Measurements from ENCODE around the gene MOB3B. TPM values are rescaled to one million over a fixed set of nuclear protein-coding genes. Genes with fewer than 3 reads are reported as not detected.

The MOB3B gene
- total RNA-seq, 1 experiment from 2014 or later, result not detected

DNA sequence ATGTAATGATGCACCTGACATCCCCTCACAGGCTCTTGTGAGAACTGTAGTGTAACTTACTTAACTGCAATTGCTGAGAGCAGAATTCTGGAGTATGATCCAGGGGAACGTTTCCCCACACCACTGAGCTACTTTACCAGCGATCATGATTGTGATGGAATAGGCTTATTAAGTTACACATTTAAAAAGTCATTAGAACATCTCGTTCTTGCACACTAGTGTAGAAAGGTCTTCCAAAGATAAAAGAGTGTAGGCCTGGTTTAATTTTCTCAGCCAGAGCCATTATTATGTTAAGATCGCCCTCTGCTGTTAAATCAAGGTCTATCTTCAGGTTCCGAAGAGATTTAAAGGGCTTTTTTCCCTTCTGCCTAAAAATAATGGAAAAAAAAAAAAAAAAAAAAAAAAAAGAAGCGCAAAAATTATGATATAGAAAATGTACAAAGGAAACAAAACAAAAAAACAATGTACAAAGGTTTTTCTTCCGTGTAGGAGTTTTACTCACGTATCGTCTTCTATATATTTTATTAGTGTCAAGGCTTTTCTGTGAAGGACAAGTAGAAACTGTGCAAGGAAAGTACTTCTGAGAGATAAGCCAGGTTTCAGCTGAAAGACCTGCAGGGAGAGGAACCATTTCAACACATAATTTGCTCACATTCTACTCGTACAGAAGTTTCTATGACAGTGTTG, 18.6 kb upstream of the MOB3B start:
- in situ Hi-C loops (cut with HindIII; ENCODE audit: low sequenced_read_pairs), result loop anchor here (25.0 kb wide), 1 partner anchor 211 kb away; no protein-coding TSS in a partner anchor
- DNase-seq (ENCODE audit: low spot score), result peak; percentile 74

DNA sequence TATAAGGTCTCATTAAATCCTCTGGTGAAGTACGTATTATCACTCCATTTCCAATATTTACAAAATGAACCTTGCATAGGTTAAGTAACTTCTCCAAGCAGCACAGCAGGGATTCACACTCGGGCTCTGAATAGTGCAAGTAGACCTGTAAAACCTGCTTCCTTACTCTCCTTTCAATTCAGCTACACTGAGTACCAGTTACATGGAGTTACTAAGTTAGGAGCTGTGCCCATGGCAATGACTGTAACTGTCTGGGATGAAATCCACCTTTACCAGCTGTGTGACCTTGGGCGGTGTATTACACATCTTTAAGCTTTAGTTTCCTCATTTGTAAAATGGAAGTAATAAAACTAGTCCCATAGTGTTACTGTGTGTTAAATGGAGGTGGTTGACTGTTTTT, 15.9 kb upstream of the MOB3B start:
- no peak for DNase-seq (ENCODE audit: low spot score)
- in situ Hi-C loops (cut with HindIII; ENCODE audit: low sequenced_read_pairs), result loop anchor here (25.0 kb wide), 1 partner anchor 208 kb away; no protein-coding TSS in a partner anchor

DNA sequence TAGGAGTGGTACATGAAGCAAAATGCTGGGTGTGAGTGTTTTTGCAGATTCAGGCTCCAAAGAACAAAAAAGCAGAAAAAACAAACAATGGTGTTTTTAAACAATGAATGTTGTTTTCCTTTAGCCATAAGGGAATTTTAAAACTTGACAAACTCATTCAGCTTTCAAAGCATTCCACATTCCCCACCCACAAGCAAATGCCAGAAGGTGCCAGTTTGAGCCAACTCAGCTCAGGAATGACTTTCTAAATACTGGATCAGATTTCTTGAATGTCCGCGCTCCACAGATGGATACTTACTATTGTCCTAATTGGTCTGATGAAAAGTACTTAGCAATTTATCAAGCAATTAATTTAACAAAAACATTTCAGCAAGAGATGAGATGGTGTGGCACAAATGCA, 12.9 kb upstream of the MOB3B start:
- in situ Hi-C loops (cut with HindIII; ENCODE audit: low sequenced_read_pairs), result loop anchor here (25.0 kb wide), 1 partner anchor 205 kb away; no protein-coding TSS in a partner anchor
- peak; percentile 40 for DNase-seq (ENCODE audit: low spot score)

DNA sequence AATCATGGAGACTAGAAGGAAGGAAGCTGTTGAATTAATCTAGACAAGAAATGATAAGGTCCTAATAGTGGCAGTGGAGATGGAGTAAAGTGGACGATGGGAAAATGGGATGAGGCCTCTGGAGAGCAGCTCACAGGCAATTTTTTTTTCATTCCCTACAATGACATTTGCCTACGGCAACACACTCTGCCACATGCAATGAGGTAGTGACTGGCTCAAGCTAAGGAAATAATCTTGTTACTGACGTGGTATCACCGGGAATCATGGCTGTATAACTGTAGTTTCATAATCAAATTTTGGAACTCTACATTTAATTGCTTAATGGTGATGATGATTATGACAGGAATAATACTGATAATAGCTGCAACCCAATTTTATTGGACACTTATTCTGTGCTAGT, 12.1 kb upstream of the MOB3B start:
- no peak for DNase-seq (ENCODE audit: low spot score)
- in situ Hi-C loops (cut with HindIII; ENCODE audit: low sequenced_read_pairs), result loop anchor here (25.0 kb wide), 1 partner anchor 204 kb away; no protein-coding TSS in a partner anchor

DNA sequence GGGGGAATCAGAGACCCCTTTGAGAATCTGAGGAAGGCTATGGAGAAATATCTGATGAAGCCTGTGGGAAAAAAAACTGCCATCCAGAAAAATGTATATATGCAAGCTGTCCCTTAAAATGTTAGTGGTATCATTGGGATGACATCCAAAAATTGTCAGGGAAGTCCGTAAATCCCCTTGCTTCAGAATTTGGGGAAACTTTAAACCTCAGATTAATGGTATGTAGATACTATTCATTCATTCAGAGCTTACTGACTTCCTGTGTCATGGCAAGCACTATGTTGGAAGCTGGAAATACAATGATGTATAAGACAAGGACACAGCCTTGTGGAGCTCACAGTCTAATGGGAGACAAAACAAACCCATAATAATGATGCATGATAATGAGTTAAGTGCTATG, 10.9 kb upstream of the MOB3B start:
- DNase-seq (ENCODE audit: low spot score), result no peak
- in situ Hi-C loops (cut with HindIII; ENCODE audit: low sequenced_read_pairs), result loop anchor here (25.0 kb wide), 1 partner anchor 203 kb away; no protein-coding TSS in a partner anchor

DNA sequence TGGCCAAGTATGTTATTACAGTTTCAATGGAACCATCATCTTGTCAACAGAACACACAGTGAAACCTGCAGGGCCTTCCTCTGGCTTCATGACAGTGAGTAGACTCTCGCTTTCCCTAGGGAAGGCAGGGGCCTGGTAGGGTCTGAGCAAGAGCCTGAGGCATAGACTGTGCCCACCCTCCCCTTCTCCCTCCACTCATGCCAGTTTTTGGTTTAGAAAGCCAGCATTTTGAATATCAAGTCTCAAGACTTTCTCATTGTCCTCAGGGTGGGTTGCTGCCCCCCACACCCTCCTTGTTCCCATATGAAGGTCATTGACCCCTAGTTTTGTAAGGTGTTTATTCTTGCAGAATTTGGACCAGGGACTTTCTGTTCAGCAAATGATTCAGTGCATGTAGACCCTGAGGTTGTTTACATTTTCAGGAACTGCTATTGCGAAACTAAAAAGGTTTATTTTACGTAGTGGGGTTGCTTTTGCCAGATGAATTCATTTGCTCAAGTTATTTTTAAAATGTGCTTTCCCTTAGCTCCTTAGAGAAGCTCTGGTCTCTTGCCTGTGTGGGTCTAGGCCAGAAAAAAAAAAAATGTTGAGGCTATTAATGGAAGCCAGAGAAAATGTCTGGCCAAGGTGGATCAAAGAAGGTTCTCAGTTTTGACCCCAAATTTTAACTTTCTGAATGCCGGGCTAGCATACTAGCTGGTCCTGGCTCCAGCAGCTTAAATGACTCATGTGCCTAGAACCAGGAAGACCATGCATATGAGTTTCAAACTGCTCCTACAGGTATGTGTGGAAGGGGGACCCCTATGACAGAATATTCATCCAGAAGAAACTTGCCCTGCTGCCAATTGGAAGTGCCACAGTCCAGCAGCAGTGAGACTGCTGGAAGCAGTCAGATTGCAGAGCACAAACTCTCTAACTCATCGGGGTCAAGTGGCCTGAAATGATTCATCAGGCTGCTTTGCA, 10.1 kb upstream of the MOB3B start:
- in situ Hi-C loops (cut with HindIII; ENCODE audit: low sequenced_read_pairs), result loop anchor here (25.0 kb wide), 1 partner anchor 202 kb away; no protein-coding TSS in a partner anchor

DNA sequence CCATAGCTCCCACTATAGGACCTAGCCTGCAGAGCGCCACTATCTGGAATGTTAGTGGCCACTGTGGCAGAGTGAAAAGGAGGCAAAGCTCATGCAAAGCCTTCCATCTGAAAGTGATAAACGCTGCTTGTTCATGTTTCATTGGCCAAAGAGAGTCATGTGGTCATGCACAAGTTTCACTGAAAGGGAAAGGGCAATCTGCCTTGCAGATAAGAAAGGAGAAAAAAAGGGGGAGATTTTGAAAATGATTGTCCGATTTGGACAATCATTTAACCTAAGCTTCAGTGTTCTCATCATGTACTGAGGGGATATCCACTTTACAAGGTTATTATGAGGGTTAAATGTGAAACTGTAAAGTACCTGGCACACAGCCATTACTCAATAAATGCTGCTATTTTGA, 9.0 kb upstream of the MOB3B start:
- no peak for DNase-seq (ENCODE audit: low spot score)
- in situ Hi-C loops (cut with HindIII; ENCODE audit: low sequenced_read_pairs), result loop anchor here (25.0 kb wide), 1 partner anchor 201 kb away; no protein-coding TSS in a partner anchor

More for the DNA sequence above, 10.1 kb upstream of the MOB3B start:
- no peak for DNase-seq (ENCODE audit: low spot score)

DNA sequence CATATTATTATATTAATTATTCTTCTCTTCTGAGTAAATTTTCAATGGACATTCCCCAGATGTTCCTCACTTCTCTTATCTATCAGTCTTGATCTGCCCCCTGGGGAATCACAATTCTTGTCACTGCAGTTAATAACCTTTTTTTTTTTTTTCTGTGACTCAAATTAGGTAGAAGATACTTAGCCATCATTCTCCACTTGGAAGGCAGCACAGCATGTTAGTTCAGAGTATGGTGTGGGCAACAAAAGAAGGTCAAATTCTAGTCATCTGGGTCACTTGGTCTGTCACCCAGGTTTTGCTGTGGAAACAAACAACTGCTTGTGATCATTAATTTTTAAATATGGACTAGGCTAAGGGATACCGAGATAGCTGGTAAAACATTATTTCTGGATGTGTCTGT, 8.1 kb upstream of the MOB3B start:
- no peak for DNase-seq (ENCODE audit: low spot score)
- in situ Hi-C loops (cut with HindIII; ENCODE audit: low sequenced_read_pairs), result loop anchor here (25.0 kb wide), 1 partner anchor 200 kb away; no protein-coding TSS in a partner anchor

DNA sequence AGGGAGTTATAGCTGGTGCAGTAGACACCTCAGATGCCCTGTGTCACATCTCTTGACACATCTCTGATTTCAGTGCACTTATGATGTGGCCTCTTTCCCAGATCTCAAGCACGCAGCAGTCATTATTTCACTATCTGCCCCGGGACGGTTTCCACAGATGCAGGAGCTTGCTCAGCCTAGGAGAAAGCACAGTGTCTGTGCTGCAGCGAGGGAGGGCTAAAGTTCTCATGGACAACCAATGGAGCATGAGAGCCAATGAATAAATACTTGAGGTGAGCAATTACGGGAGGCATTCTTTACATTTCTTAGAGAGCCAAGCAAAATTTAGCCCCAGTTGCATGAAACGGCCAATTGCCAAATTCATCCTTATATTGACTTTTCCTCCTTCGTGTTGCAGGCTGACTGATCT, 7.4 kb upstream of the MOB3B start:
- DNase-seq (ENCODE audit: low spot score), result no peak
- in situ Hi-C loops (cut with HindIII; ENCODE audit: low sequenced_read_pairs), result loop anchor here (25.0 kb wide), 1 partner anchor 200 kb away; no protein-coding TSS in a partner anchor

DNA sequence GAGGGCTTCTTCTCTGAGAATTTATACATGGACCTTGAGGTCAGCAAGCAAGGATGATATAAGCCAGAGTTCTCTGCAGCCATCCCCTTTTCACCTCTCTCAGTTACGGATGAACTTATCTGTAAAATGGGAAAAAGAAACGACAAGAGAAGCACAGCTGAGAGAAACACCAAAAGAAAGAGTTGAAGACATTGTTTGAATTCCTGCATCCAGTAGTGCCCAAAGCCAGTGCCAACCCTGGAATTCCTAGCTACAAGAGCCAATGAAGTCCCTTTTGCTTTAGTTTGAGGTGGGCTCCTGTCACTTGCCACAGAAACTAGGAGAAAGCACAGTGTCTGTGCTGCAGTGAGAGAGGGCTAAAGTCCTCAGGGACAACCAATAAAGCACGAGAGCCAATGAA, 6.6 kb upstream of the MOB3B start:
- no peak for DNase-seq (ENCODE audit: low spot score)
- in situ Hi-C loops (cut with HindIII; ENCODE audit: low sequenced_read_pairs), result loop anchor here (25.0 kb wide), 1 partner anchor 199 kb away; no protein-coding TSS in a partner anchor

DNA sequence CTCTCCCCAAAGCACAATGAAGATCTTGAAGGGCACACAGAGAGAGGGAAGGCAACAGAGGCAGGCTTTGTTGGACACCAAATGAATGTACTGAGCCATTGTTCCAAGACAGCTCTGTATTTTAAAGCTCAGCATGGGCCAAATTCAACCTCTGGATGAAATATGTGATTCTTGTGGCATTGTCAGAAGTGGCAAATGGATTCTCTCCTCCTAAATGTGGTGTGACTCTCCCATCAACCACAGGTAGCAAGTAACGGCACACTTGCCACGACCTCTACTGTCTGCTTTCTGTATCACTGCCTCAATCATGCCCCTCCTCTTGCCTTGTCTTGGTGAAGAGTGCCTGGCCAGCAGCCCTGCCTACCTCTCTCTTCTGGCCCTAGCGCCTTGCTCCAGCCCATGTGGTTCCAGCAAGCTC, 6.1 kb upstream of the MOB3B start:
- in situ Hi-C loops (cut with HindIII; ENCODE audit: low sequenced_read_pairs), result loop anchor here (25.0 kb wide), 1 partner anchor 198 kb away; no protein-coding TSS in a partner anchor
- no peak for DNase-seq (ENCODE audit: low spot score)

DNA sequence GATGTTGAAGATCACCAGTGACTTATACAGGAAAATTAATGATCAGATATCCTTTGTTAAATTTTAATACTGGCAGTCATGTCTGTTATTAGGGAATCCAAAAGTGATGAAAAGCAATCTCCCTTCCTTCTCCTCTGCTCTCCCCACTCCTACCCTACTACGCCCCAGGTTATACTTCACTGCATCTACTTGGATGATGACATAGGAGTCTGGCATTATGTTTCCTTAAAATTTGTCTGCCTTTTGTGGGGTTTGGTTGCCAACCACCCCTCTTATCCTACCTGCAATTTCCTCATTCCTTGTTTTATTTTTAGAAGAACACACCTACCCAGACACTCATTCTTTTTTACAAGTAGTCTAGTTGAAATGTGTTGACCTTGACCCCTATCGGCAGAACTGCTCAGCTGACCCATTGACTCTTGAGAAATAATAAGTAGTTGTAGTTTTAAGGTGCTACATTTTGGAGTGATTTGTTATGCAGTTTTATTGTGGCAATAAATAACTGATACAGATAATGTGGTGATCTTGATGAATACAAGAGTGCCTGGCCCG, 5.1 kb upstream of the MOB3B start:
- DNase-seq (ENCODE audit: low spot score), result no peak
- in situ Hi-C loops (cut with HindIII; ENCODE audit: low sequenced_read_pairs), result loop anchor here (25.0 kb wide), 1 partner anchor 197 kb away; no protein-coding TSS in a partner anchor

DNA sequence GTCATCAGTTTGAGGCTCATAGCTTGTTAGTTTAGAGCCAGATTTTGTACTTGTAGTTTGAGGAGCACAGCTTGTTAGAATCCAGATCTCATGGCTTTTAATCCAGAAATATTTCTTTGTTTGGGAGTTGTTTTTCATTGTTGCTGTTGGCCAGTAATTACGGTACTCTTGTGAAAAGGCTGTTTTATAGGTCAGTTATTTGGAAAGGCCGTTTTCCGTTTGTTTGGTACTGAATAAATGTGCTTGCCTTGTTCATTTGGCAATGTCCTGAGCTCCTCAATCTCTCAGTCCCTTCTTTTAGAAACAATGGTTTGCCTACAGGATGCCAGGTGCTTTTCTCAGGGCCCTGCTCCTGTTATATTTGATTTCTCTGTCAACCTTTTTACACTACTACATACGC, 4.5 kb upstream of the MOB3B start:
- in situ Hi-C loops (cut with HindIII; ENCODE audit: low sequenced_read_pairs), result loop anchor here (25.0 kb wide), 1 partner anchor 197 kb away; no protein-coding TSS in a partner anchor
- no peak for DNase-seq (ENCODE audit: low spot score)

DNA sequence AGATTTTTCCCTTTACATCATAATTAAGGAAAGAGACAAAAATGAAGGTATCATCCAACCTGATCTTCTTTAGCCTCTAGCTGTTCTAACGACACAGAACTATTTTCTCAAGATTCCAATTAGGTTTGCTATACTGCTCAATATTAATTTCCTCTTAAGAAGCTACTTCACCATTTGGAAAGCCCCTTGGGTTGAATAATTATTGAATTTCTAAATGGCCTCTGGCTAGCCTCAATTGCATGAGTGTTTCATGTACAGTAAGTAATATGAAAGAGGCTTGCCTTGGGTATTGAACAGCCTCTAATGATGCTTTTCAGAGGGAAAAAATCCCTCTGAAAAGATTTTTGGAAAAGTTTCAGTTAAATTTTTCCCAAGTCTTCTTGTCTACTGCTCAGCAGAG, 3.7 kb upstream of the MOB3B start:
- in situ Hi-C loops (cut with HindIII; ENCODE audit: low sequenced_read_pairs), result loop anchor here (25.0 kb wide), 1 partner anchor 196 kb away; no protein-coding TSS in a partner anchor
- no peak for DNase-seq (ENCODE audit: low spot score)

DNA sequence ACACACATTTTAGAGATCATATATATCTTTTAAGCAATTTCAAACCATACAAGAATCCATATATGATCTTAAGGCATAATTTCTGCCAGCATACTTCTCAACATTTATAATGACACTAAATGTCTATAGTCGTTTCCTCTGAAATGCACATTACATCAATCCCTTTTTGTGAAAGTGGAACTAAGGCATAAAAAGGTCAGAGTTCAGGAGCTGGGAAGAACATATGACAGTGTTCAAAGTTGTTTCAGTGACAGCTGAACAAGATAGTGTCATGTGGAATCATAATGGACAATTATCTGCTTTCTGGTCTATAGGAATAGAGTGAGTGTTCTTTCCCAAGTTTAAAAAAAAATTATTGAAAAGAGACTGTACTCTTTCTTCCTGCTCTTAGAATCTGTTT, 2.4 kb upstream of the MOB3B start:
- in situ Hi-C loops (cut with HindIII; ENCODE audit: low sequenced_read_pairs), result loop anchor here (25.0 kb wide), 1 partner anchor 195 kb away; no protein-coding TSS in a partner anchor
- DNase-seq (ENCODE audit: low spot score), result no peak

DNA sequence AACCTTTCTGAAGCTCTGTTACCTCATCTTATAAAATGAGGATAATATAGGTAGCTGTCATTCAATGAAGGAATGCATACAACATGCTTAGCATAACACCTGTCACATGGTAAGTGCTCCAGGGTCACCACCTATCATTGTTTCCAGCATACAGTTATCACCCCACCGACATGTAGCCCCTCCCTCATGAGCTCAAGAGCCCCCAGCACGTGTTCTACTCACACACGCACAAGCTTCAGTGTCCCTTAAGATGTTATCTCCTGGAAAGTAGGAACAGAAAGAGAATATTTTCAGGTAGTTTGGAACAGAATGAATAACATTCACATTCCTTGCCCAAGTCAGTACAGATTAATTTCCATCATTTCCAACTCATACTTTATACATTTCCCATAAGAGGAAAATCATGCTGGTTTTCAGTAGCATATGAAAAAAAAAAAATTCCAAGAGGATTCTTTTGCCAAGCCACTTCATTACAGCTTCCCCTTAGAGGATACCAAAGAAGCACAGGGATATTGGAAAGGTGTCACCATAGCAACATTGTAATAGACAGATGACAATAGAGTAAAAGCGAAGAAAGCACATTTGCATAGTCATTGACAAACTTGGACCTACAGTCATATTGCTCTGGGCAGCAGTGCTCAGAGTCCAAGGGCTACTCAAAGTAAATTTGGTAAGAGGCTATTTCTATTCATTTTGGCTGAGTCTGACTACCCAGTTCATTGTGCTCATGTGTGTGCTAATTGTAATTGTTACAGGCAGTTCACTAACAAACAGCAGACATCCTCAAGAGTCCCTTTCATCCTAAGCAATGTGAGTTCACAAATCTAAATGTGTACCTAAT, 1.5 kb upstream of the MOB3B start:
- in situ Hi-C loops (cut with HindIII; ENCODE audit: low sequenced_read_pairs), result loop anchor here (25.0 kb wide), 1 partner anchor 194 kb away; no protein-coding TSS in a partner anchor
- DNase-seq (ENCODE audit: low spot score), result no peak

DNA sequence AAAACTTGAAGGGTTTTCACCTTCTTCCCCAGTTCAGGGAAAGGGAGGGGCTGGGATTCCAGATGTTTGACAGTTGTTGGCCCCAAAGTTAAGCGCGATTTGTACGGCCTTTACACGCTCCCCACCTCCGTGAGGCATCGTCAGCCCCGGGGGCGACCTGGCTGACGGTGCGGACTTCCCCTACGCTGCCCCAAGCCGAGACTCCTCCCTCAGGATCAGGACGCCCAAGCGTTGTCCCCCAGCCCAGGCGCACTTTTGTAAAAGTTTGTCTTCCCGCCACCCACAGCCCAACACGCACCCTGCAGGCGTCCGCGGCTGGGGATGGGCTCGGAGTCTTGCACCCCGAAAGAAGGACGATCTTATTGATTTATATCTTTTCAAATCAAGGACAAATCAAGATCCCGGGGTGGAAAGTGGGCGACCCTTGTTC, 713 bp downstream of the MOB3B start:
- no peak for DNase-seq (ENCODE audit: low spot score)
- in situ Hi-C loops (cut with HindIII; ENCODE audit: low sequenced_read_pairs), result loop anchor here (25.0 kb wide), 1 partner anchor 192 kb away; no protein-coding TSS in a partner anchor
